Activated CD8-positive, alpha-beta memory T cell treated with anti-CD3 and anti-CD28 coated beads for 36 hours (primary cell): ENCODE measurements around the gene CIB1. TPM values are rescaled to one million over a fixed set of nuclear protein-coding genes. Genes with fewer than 3 reads are reported as not detected.

Experiments used
- CTCF ChIA-PET: fragments of 350-600 bp; sonication (Branson Sonifier 250); formaldehyde crosslinking; loops from one replicate; lab custom pipeline; 2021; ENCODE audit warnings: antibody characterized with exemption; lab: Charles Lee
- POLR2A ChIA-PET: fragments of 350-600 bp; sonication (Branson Sonifier 250); formaldehyde crosslinking; loops from one replicate; lab custom pipeline; 2021; ENCODE audit warnings: antibody characterized with exemption; lab: Charles Lee
- total RNA-seq, 2 experiments: library from RNA; stranded (reverse); gene quantifications; one replicate each; pipeline ENCODE4 v1.2.3, GENCODE V29; 2021

Gene CIB1
- total RNA-seq, 2 experiments from 2014 or later: 171 TPM

DNA sequence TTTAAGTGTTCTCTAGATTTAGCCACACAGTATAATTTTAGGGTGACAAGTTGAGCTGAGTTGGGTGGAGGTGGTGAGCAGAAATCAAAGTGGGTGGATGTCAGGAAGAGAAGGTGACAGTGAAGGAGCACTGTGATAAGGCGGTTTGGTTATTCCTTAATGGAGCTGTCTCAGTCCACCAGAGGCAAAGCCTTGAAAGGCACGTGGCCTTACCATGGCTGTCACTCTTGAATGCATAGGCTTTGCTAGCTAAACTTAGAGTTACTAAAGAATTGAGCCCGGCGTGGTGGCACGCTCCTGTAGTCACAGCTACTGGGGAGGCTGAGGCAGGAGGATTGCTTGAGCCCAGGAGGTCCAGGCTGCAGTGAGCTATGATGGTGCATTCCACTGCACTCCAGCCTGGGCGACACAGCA, 15.1 kb upstream of the CIB1 start:
- ChIA-PET CTCF (interaction anchor here (0.6 to 1.4 kb wide), 5 partner anchors 52 to 1100 kb away, joined by 3 to 5 read pairs (median 5); no protein-coding TSS in a partner anchor), POLR2A (interaction anchor here (0.6 to 1.4 kb wide), 5 partner anchors 11 to 115 kb away, joined by 3 to 8 read pairs (median 4); no protein-coding TSS in a partner anchor)

DNA sequence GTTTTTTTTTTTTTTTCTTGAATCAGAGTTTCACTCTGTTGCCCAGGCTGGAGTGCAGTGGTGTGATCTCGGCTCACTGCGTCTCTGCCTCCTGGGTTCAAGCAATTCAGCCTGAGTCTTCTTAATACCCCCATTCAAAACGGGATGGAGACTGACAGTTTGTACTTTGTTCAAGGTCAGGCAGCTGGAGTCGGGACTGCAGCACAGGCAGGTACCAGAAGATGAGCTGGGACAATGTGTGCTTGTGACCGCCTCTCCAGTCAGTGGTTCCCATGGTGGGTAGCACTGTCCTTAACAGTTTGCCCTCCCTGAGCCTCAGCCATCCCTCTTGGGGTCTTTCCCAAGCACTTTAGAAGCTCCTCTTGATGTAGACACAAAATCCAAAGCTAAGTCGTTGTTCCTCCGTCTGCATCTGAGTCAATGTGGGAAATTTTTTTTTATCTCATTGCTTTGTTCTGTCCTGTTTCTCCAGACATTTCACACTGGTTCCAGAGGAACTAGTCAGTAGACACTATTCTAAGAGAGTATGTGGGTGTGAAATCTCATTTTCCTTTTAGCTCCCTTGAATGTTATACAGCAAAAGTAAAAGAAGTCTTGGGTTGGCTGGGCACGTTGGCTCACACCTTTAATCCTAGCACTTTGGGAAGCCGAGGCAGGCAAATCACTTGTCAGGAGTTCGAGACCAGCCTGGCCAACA, 10.3 kb upstream of the CIB1 start:
- ChIA-PET POLR2A (no interaction called here), CTCF (no interaction called here)

GRCh38 chr15:90241343-90242192, 7.8 kb upstream of the CIB1 start:
- ChIA-PET CTCF (no interaction called here), POLR2A (interaction anchor here (1.1 kb wide), 1 partner anchor 8 kb away, joined by 5 read pairs; the partner anchor contains the start of genes CIB1 and GDPGP1)

- ChIA-PET POLR2A (no interaction called here), CTCF (no interaction called here)
Observed at GRCh38 chr15:90240856-90241255, 7.1 kb upstream of the CIB1 start.

- CTCF ChIA-PET: interaction anchor here (0.6 to 0.7 kb wide), 2 partner anchors 12 to 132 kb away, joined by 3 read pairs; no protein-coding TSS in a partner anchor
- POLR2A ChIA-PET: no interaction called here
Observed at GRCh38 chr15:90239371-90239770, 5.6 kb upstream of the CIB1 start.

DNA sequence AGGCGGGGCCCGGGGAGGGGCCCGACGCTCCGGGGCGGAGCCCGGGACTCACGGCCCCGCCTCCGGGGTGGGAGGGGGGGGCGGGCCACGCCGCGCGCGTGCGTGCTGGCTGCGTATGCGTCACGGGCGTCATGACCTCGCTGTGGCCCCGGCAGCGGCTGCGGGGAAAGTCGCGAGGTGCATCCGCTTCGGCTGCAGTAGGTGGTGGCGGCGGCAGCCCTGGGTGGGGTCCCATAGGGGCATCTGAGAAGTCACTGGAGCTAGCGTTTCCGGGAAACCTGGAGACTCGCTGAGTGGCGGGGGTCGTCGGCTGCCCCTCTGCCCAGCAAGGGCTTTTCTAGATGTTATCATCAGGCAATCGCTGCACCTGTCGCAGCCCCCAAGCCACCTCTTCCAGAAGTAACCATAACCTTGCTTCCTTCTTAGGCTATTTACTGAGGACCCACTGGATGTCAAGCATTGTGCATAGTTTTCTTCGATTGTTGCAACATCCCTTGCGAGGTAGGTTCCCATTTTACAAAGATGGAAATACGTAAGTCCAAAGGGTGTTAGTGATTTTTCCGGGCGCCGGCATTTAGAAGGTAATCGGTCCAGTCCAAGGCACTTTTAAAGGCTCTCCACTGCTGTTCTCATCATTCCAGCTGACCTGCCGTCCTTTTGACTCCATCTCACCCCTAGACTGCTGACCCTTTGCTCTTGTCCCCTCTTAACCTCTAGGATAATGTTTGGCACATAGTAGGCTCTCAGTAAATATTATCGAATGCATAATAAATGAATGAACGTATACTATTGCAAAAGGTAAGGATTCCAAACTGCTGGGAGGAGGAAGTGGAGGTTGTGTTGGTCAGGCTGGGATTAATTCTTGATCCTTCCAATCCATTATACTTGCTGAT, 601 bp upstream of the CIB1 start, which contains the start of gene GDPGP1:
Gene GDPGP1 (plus strand): TSS at position 114 of the 893 bp plus-strand sequence. CDS start 6,700 bp downstream, outside the sequence.
- POLR2A ChIA-PET: interaction anchor here (0.5 to 2.7 kb wide), 6 partner anchors 8 to 1318 kb away, joined by 3 to 13 read pairs (median 6); partner anchors contain the start of genes NGRN and SEMA4B
- CTCF ChIA-PET: interaction anchor here (0.5 to 2.4 kb wide), 6 partner anchors 13 to 134 kb away, joined by 3 to 9 read pairs (median 4); partner anchors contain the start of gene SEMA4B

DNA sequence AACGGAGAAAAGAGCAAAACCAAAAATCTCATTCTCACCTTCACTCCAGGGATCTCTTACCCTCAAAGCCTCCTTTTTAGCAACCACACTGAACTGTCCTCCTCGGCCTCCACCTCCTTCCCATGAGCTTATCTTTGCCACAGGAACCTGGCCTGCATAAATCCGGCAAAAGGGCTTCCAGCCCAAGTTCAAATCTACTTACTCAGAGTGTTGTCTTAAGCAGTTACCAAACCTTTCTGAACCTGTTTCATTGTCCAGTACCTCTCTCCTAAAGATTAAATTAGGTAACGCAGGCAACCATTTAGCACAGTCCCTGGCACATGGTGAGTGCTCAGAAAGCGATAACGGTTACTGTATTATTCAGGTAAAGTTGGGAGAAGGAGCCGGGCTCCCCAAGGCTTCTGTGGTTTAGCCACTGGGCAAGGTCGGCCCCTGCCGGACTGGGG, 777 bp downstream of the CIB1 start:
- CTCF ChIA-PET: interaction anchor here (1.1 to 2.4 kb wide), 6 partner anchors 12 to 133 kb away, joined by 3 to 9 read pairs (median 4); partner anchors contain the start of gene SEMA4B
- POLR2A ChIA-PET: interaction anchor here (0.6 to 3.0 kb wide), 10 partner anchors 9 to 298 kb away, joined by 3 to 13 read pairs (median 4); partner anchors contain the start of genes IDH2, NGRN, SEMA4B and TTLL13

- POLR2A ChIA-PET: interaction anchor here (0.6 to 3.0 kb wide), 8 partner anchors 11 to 134 kb away, joined by 3 to 13 read pairs (median 4); partner anchors contain the start of genes IDH2, NGRN, SEMA4B and TTLL13
- CTCF ChIA-PET: interaction anchor here (1.1 to 2.4 kb wide), 4 partner anchors 11 to 61 kb away, joined by 4 to 9 read pairs (median 6); partner anchors contain the start of gene SEMA4B
Observed at GRCh38 chr15:90232196-90232595, 1.5 kb downstream of the CIB1 start.

DNA sequence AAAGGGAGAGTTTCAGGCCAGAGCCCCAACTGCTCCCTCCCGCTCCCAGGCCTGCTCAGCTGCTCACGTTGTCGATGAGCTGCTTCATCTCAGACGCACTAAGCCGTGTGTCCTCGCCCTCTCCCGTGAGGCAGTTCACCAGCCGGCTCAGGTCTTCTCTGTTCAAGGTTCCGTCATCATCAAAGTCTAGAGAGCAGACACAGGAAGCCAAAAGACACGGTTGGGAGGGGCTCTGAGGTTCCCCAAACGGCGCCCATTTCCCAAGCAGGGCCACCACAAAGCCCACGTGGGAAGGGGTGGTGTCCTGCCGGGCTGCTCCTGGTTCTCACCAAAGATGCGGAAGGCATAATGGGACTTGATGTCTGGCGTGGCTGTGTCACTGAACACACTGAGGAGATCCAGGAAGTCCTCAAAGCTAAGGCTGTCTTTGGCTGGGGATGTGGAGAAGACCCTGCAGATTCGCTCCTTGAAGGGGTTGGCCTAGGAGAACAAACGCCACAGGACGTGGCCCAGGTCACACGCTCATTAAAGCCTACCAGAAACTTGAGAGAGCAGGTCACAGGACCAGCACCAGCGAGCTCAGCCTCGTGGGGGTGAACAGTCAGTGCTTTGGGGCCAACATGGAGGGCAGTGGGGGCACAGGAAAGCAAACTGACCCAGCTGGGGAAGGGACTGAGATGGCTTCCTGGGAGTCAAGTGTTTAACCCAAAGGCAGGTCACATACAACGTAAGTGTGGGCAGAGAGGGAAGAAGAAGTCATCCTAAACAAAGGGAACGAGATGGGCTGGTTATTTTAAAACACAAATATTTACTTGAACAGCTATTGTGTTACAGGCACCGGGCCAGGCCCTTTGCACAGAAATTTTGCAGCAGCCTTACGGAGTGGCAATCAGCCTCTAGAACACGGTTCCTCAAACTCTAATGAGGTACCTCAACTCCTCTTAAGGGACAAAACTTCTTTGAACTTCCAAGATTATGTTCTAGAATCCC, 2.4 kb downstream of the CIB1 start:
- CTCF ChIA-PET: interaction anchor here (0.8 to 2.3 kb wide), 3 partner anchors 10 to 129 kb away, joined by 4 to 10 read pairs (median 4); partner anchors contain the start of genes IDH2 and SEMA4B
- POLR2A ChIA-PET: interaction anchor here (0.7 to 3.0 kb wide), 8 partner anchors 10 to 711 kb away, joined by 3 to 13 read pairs (median 3); partner anchors contain the start of genes IDH2, NGRN, SEMA4B and TTLL13

- ChIA-PET POLR2A (interaction anchor here (0.9 to 3.0 kb wide), 4 partner anchors 19 to 128 kb away, joined by 3 to 10 read pairs (median 4); partner anchors contain the start of genes IDH2, NGRN, SEMA4B and TTLL13), CTCF (interaction anchor here (0.5 to 2.3 kb wide), 4 partner anchors 9 to 47 kb away, joined by 3 to 10 read pairs (median 4); partner anchors contain the start of gene SEMA4B)
Observed at GRCh38 chr15:90230610-90231009, 3.1 kb downstream of the CIB1 start.

DNA sequence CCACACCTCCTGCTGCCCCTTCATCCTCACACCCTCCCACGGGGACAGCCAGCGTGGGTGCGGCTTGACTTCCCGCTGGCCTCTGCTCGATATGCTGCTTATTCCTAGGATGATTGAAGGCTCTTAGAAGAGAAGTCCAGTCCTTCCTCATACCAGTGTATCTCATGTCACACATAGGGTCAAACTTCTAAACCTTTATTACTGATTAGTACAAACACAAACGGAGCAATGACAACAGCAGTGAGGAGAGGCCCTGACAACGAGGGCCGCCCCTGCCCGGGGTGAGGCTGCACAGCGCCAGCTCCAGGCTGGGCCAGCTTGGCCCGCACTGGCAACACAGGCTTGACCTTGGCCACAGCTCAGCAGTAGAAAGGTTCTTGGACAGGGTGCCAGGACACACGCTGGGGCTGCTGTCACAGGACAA, 3.7 kb downstream of the CIB1 start:
- ChIA-PET CTCF (interaction anchor here (0.5 to 2.3 kb wide), 3 partner anchors 9 to 48 kb away, joined by 3 to 10 read pairs (median 5); no protein-coding TSS in a partner anchor), POLR2A (interaction anchor here (1.0 kb wide), 1 partner anchor 19 kb away, joined by 4 read pairs; the partner anchor contains the start of gene TTLL13)

DNA sequence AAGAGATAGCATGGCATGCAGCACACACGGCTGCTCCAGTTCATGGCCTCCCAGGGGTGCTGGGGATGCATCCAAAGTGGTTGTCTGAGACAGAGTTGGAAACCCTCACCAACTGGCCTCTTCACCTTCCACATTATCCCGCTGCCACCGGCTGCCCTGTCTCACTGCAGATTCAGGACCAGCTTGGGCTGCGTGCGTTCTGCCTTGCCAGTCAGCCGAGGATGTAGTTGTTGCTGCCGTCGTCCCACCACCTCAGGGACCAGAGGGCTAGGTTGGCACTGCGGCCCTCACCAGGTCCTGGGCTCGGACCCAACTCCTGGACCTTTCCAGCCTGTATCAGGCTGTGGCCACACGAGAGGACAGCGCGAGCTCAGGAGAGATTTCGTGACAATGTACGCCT, 4.8 kb downstream of the CIB1 start:
- POLR2A ChIA-PET: no interaction called here
- CTCF ChIA-PET: no interaction called here

DNA sequence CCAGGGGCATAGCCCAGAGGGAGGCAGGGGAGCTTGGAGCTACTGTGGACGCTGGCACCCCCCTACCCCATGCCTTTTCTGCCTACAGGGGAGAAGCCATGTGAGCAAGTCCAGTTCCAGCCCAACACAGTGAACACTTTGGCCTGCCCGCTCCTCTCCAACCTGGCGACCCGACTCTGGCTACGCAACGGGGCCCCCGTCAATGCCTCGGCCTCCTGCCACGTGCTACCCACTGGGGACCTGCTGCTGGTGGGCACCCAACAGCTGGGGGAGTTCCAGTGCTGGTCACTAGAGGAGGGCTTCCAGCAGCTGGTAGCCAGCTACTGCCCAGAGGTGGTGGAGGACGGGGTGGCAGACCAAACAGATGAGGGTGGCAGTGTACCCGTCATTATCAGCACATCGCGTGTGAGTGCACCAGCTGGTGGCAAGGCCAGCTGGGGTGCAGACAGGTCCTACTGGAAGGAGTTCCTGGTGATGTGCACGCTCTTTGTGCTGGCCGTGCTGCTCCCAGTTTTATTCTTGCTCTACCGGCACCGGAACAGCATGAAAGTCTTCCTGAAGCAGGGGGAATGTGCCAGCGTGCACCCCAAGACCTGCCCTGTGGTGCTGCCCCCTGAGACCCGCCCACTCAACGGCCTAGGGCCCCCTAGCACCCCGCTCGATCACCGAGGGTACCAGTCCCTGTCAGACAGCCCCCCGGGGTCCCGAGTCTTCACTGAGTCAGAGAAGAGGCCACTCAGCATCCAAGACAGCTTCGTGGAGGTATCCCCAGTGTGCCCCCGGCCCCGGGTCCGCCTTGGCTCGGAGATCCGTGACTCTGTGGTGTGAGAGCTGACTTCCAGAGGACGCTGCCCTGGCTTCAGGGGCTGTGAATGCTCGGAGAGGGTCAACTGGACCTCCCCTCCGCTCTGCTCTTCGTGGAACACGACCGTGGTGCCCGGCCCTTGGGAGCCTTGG, 5.6 kb downstream of the CIB1 start:
- ChIA-PET POLR2A (no interaction called here), CTCF (no interaction called here)

DNA sequence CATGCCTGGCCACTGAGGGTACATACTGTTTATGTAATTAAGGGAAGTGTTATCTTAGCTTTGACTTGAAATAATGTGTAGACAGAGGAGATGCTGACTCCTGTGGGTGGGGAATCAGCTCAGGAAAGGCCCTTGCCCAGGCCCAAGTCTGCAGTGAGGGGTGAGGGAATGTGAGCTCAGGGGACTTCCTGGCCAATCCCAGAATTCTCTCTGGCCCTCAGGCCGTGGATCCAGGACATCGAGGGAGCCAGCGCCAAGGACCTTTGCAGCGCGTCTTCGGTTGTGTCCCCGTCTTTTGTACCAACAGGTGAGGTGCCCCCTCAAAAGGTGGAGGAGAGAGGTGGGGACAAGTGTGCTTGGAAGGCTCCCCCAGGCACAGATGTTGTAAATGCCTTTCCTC, 6.4 kb downstream of the CIB1 start:
- POLR2A ChIA-PET: no interaction called here
- CTCF ChIA-PET: interaction anchor here (0.6 kb wide), 1 partner anchor 12 kb away, joined by 3 read pairs; no protein-coding TSS in a partner anchor
